DMS153 treated with DMSO at 0.1 percent for 48 hours (cell line): ENCODE measurements around the gene LAD1.

ENCODE experiments used
- DNase-seq: peaks from one replicate; lab custom pipeline; 2025; ENCODE audit not compliant: unreplicated experiment; lab: John Stamatoyannopoulos, UW

The LAD1 gene

DNA sequence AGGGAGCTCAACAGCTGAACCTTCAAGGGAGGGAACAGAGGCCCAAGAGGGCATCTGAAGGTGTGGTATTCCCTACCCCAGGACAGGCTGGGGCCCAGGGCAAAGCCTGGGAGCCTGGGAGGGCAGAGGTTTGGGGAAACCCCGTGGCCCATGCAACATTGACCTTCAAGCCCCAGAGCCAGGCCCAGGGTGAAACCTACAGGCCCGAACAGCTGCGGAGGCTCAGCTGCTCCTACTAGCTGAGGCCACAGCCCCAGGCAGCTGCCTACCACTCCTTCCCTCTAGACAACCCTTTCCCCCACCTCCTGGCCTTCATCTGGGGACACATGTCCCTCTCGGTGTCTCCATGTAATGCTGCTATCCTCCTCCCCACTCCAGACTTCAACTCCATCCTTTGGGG, 3.2 kb downstream of the LAD1 start:
- DNase-seq, result no peak

- no peak for DNase-seq
Measured at GRCh38 chr1:201394591-201394990, 4.5 kb downstream of the LAD1 start.

DNA sequence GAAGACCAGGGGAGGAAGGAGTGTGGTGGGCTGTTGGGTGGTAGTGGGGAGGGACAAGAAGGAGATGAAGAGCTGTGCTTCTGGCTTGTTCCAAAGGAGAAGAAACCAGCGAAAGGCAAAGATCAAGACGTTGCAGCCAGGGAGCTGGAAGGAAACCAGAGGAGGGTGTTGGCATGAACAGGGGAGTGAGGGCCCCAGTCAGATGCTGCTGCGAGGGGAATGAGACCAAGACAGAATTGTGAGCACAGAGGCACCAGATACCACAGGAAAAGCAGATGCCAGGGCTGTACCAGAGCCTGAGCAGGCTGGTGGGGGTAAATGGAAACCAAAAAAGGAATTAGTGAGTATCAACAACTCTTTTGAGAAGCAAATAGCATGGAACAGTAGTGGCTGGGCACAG, 6.0 kb downstream of the LAD1 start:
- DNase-seq, result no peak

DNA sequence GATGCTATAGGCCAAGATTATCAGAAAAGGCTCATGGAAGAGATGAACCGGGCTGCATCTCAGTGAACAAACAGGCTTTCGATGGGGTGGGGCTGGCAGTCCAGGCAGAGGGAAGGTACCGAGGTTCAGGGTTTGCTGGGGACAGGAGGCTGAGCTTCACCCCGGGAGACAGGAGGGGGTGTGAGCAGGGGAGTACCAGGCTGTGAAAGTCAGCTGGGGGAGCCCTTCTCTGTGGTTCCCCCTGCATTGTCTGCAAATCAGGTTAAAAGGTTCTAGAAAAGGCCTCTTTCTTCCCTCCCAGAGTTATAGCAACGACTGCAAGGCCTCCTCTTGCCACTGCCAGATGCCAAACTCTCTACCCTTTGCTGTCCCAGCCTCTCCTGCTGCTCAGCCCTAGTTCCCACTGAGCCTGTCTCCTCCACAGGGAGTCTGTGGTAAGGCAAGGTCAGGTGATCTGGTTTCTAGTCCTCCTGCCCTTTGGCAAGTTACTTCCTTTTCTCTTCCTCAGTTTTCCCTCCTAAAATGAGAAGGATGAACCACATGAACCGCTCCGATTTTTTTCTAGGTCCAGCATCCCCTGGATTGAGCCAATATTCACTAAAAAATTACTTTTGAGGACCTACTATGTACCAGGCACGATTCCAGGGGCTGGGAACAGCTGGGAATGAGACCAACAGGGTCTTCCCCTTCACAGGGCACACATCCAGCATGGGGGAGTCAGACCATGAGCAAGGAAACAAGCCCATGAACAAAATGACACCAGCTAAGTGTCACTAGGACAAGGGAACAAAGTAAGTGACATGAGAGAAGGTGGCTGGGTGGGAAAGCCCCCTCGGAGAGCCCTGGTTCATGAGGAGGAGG, 7.2 kb downstream of the LAD1 start:
- no peak for DNase-seq

DNA sequence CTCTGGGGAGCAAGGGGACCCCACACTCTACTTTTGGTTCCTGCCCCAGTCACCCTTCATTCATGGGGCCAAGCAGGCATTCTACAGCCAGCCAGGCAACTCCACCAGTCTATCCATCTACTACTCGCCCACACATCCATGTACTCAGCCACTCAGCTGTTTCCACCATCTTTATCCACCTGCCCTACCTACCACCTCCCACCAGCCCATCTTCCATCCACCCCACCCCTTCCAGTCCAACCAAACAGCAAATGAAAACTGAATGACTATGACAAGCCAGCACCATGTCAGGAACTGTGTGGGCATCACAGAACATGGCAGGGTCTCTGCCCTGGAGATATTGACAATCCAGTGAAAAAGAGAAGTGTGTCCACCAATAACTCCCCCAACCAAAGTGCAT, 7.9 kb downstream of the LAD1 start:
- DNase-seq, result no peak

GRCh38 chr1:201389051-201389450, 10.1 kb downstream of the LAD1 start:
- DNase-seq, result no peak

- DNase-seq, result no peak
Measured at GRCh38 chr1:201386208-201386607, 12.9 kb downstream of the LAD1 start.

- peak; percentile 82 for DNase-seq
Measured at GRCh38 chr1:201385299-201385891, 13.7 kb downstream of the LAD1 start.

DNA sequence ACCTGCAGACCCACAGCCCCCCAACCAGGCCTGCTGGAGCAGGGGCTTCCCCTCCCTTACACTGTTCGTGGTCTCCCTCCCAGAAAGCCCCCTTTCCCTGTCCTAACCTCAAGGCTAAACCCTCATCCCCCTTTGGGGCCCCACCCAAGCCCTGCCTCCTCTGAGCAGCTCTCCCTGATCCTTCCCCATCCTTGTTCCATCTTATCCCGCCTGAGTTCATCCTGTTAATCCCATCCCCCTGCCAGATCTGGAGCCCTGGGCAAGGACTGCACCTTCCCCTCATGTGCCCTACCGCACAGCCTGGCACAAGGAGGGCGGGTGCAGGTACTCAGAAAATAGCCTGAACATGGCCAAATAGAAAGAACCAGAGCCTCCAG, 14.7 kb downstream of the LAD1 start:
- DNase-seq, result no peak

DNA sequence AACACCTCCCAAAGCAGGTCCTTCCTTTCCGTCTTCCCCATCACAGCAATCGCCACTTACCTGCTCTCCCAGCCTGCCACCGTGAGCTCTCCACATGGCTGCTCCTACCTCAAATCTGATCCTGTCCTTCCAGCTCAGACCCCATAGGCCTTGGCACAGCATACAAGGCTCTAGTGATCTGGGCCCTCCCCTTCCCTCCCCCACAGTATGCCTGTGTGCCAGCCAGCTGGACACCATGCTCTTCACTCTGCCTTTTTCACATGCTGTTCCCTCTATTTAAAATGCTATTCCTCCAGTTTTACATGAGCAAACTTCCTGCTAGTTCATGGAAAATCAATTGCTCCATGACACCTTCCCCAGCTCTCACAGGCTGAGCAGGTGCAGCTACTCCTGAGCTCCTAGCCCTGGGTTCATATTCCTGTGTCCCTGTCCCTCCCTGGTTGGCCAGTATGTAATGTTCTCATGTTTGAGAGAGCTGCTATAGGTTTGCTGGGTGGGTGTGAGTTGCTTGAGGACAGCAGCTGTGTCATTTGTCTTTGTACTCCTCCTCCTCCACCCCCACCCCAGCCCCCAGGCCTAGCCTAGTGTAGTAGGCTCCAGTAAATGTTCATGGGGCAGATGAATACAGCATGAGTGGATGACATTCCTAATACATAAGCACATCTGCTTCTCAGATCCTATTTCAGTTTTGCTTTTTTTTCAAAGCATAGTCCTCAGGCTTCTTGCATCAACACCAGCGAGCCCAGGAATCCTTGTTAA, 15.3 kb downstream of the LAD1 start:
- DNase-seq, result peak; percentile 75

DNA sequence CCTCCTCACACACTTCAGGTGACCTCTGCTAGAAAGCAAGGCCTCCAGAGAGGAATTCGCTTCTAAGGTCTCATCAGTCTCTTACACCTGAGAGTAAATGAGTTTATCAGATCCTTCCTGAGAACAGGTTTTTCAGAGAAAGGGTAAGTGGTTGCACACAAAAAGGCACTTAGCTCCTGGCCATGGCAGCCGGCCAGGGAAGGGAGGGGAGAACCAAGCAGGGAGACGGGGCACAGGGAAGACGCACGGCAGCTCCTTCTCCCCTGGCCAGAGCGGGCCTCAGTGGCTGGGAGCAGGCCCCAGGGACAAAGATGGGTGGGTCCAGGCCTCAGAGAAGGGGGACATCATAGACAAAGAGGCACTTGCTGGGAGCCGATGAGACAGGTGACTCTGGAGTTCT, 18.0 kb downstream of the LAD1 start:
- peak; percentile 88 for DNase-seq

- no peak for DNase-seq
Measured at GRCh38 chr1:201379733-201380242, 19.3 kb downstream of the LAD1 start.

DNA sequence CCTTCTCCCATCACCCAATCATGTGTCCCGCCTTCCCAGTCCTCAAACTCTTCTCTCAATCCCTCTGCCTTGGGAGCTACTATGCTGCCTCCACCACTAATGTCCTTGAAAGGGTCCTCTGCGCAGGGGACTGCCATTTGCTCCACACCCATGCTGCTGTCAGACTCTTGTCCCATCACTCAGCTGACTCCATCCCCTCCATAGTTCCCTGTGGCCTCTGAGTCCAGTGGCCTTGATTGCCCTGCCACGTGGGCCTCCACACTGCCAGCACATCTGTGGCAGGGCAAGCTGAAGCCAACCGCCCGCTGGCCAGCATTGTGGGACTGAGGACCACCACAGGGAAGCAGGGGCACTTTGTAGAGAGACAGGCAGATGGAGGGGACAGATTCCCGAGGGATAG, 20.3 kb downstream of the LAD1 start:
- DNase-seq, result no peak

- DNase-seq, result no peak
Measured at GRCh38 chr1:201377611-201378092, 21.5 kb downstream of the LAD1 start, which contains the start of gene TNNT2. Gene TNNT2 (minus strand): TSS chr1:201377680. CDS start chr1:201373254, 4,426 bp downstream.

- no peak for DNase-seq
Measured at GRCh38 chr1:201376464-201377374, 22.4 kb downstream of the LAD1 start.

DNA sequence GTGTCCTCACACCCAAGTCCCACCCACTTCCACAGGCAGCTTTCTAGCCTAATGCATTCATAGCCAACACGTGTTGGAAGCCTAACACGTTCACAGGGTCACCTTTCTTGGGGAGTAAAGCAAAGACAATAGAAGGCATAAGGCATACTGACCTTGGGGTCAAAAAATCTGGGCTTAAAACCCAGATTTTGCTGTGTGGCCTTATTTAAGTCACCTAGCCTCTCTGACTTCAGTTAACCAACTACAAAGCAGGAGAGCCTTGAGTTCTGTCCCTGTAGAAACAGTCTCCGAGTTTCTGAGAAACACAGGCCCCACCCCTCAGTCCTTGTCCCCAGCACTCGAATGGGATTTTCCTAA, 23.0 kb downstream of the LAD1 start:
- no peak for DNase-seq

GRCh38 chr1:201375169-201375568, 24.0 kb downstream of the LAD1 start:
- DNase-seq, result no peak

GRCh38 chr1:201374364-201374763, 24.8 kb downstream of the LAD1 start:
- peak; percentile 88 for DNase-seq

DNA sequence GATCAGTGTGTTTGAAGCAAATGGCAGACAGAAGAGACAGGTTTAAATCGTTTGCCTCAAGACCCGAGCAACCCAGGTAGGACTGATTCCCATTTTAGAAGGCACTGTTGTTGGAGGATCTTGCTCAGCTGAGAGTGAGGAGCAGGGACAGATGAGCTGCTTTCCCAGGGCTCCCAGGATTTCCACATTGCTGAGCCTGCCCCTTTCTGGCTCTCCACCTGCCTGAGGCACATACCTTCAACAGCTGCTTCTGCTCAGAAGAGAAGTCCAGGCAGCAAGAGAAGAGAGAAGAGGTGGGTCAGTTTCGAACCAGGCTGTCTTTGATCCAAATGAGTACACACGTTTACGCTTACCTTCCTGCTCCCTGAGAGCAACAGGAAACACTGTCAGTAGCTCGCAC, 27.3 kb downstream of the LAD1 start:
- no peak for DNase-seq

DNA sequence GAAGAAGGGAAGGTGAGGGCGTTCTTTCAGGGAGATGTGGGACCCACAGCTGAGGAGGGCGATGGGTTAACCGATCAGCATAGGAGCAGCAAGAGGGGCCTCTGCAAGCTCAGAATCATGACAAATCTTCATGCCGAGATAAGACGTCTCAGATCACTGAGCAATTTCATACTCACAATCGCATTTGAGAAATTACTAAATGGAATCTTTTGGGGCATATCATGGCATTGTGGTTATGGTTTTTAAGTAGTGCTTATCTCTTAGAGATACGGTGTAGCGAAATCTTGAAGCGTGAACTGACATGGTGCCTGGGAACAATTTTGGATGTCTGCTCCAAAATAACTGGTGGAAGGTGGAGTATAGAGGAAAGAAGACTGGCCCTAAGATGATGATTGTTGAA, 27.8 kb downstream of the LAD1 start:
- DNase-seq, result no peak

- no peak for DNase-seq
Measured at GRCh38 chr1:201370500-201370899, 28.6 kb downstream of the LAD1 start.
